Large intestine (tissue), 1 donor: ENCODE results near the gene VARS1. TPM values are rescaled to one million over a fixed set of nuclear protein-coding genes. Genes with fewer than 3 reads are reported as not detected.

Source experiments
- polyA plus RNA-seq: library from polyadenylated mRNA; unstranded; fragments of 120-200 nt; gene quantifications from one replicate; pipeline ENCODE4 v1.2.1, GENCODE V29; 2013

The VARS1 gene
- polyA plus RNA-seq, 1 donor = 34.2 TPM

Other genes with a start within 250 kb of the VARS1 start
- gene ATP6V1G2, start 249.1 kb downstream of the VARS1 start, polyA plus RNA-seq = 9.1 TPM
- 23.4 TPM for gene NFKBIL1, start 248.1 kb downstream of the VARS1 start, polyA plus RNA-seq
- 0.96 TPM for gene LTA, start 223.5 kb downstream of the VARS1 start, polyA plus RNA-seq
- 1.5 TPM for gene TNF, start 220.2 kb downstream of the VARS1 start, polyA plus RNA-seq
- gene LTB, start 213.3 kb downstream of the VARS1 start, polyA plus RNA-seq = 20.1 TPM
- 19.8 TPM for gene LST1, start 209.5 kb downstream of the VARS1 start, polyA plus RNA-seq
- gene NCR3, start 202.7 kb downstream of the VARS1 start, polyA plus RNA-seq = 1.7 TPM
- 57.1 TPM for gene AIF1, start 180.5 kb downstream of the VARS1 start, polyA plus RNA-seq
- gene PRRC2A, start 175.0 kb downstream of the VARS1 start, polyA plus RNA-seq = 122 TPM
- gene BAG6, start 143.1 kb downstream of the VARS1 start, polyA plus RNA-seq = 220 TPM
- gene APOM, start 139.9 kb downstream of the VARS1 start, polyA plus RNA-seq = 14.1 TPM
- 21.5 TPM for gene C6orf47, start 135.0 kb downstream of the VARS1 start, polyA plus RNA-seq
- gene GPANK1, start 130.8 kb downstream of the VARS1 start, polyA plus RNA-seq = 21.4 TPM
- 196 TPM for gene CSNK2B, start 129.7 kb downstream of the VARS1 start, polyA plus RNA-seq
- 18.7 TPM for gene LY6G5B, start 125.8 kb downstream of the VARS1 start, polyA plus RNA-seq
- 2.6 TPM for gene LY6G5C, start 114.7 kb downstream of the VARS1 start, polyA plus RNA-seq
- 62.5 TPM for gene ABHD16A, start 92.4 kb downstream of the VARS1 start, polyA plus RNA-seq
- gene LY6G6F, start 88.9 kb downstream of the VARS1 start, polyA plus RNA-seq = 0.07 TPM
- gene LY6G6D, start 80.4 kb downstream of the VARS1 start, polyA plus RNA-seq = 0.19 TPM
- gene LY6G6C, start 74.0 kb downstream of the VARS1 start, polyA plus RNA-seq = 0.25 TPM
- gene MPIG6B, start 72.4 kb downstream of the VARS1 start, polyA plus RNA-seq = 0.88 TPM
- gene DDAH2, start 66.5 kb downstream of the VARS1 start, polyA plus RNA-seq = 82.6 TPM
- gene CLIC1, start 59.2 kb downstream of the VARS1 start, polyA plus RNA-seq = 486 TPM
- gene MSH5, start 55.7 kb downstream of the VARS1 start, polyA plus RNA-seq = 51.0 TPM
- gene SAPCD1, start 33.1 kb downstream of the VARS1 start, polyA plus RNA-seq = 15.0 TPM
- 10.1 TPM for gene VWA7, start 18.4 kb downstream of the VARS1 start, polyA plus RNA-seq
- gene LSM2, start 11.2 kb upstream of the VARS1 start, polyA plus RNA-seq = 51.4 TPM
- gene HSPA1L, start 19.5 kb upstream of the VARS1 start, polyA plus RNA-seq = 2.8 TPM
- 115 TPM for gene HSPA1A, start 19.8 kb upstream of the VARS1 start, polyA plus RNA-seq
- gene HSPA1B, start 32.0 kb upstream of the VARS1 start, polyA plus RNA-seq = 241 TPM
- gene NEU1, start 67.1 kb upstream of the VARS1 start, polyA plus RNA-seq = 174 TPM
- 157 TPM for gene SLC44A4, start 83.2 kb upstream of the VARS1 start, polyA plus RNA-seq
- 50.5 TPM for gene EHMT2, start 101.9 kb upstream of the VARS1 start, polyA plus RNA-seq
- 11.8 TPM for gene ZBTB12, start 106.3 kb upstream of the VARS1 start, polyA plus RNA-seq
- gene C2, start 132.0 kb upstream of the VARS1 start, polyA plus RNA-seq = 9.3 TPM
- gene CFB, start 150.3 kb upstream of the VARS1 start, polyA plus RNA-seq = 37.1 TPM
- gene NELFE, start 163.2 kb upstream of the VARS1 start, polyA plus RNA-seq = 77.7 TPM
- gene SKIC2, start 163.4 kb upstream of the VARS1 start, polyA plus RNA-seq = 52.6 TPM
- gene DXO, start 176.4 kb upstream of the VARS1 start, polyA plus RNA-seq = 20.0 TPM
- gene C4A, start 186.3 kb upstream of the VARS1 start, polyA plus RNA-seq = 92.9 TPM
- 91.2 TPM for gene C4B, start 219.0 kb upstream of the VARS1 start, polyA plus RNA-seq
- 1.5 TPM for gene CYP21A2, start 242.7 kb upstream of the VARS1 start, polyA plus RNA-seq